K562 (cell line): ENCODE data around the gene SOCS7. TPM values are rescaled to one million over a fixed set of nuclear protein-coding genes. Genes with fewer than 3 reads are reported as not detected.

Source experiments
- ATAC-seq: fragments of 200-7000 bp; cut with Tn5 transposase; 3 replicates; pipeline ENCODE4 v1.9.1; 2020; ENCODE audit warnings: moderate library complexity
- BruUV-seq: library from RNA; stranded (reverse); fragments of 400-500 nt; replicated peaks from 2 replicates; lab custom pipeline; 2021; lab: Mats Ljungman, UMichigan
- CTCF ChIA-PET: fragments of 300-600 bp; formaldehyde crosslinking; extraction: SDS; loops from one replicate; lab custom pipeline; 2021; ENCODE audit warnings: low intra/inter-chr PET ratio; lab: Yijun Ruan, JAX
- POLR2A ChIA-PET: fragments of 300-600, 350-650 bp; sonication (Branson Sonifier 250); formaldehyde crosslinking; extraction: SDS; loops from one replicate; lab custom pipeline; 2021; ENCODE audit warnings: antibody characterized with exemption, inconsistent platforms; lab: Yijun Ruan, JAX
- DNase-seq, 4 experiments: peaks; one replicate each; pipeline versions ENCODE4 v3.0.0 to v3.0.0-alpha.2; 2011 to 2018; ENCODE audit warnings: low spot score in 3 of 4, mixed read lengths in 3 of 4; ENCODE audit errors: extremely low read depth in 1 of 4
- FAIRE-seq: peaks from 2 replicates; lab custom pipeline; 2011; peaks lifted over from hg19 to GRCh38; lab: Jason Lieb, UNC
- H2AFZ ChIP-seq: 2 replicates; pipeline ENCODE4 v1.6.0; 2011; ENCODE audit warnings: low read depth, low read length, control low read depth, inconsistent platforms
- H3K27ac ChIP-seq: fragments of 200-600 bp; 3 replicates; pipeline ENCODE4 v1.8.0; 2011; ENCODE audit warnings: low read depth, mild to moderate bottlenecking, control low read depth, inconsistent platforms, low read length, moderate library complexity, mixed read lengths; ENCODE audit errors: extremely low read depth
- H3K27me3 ChIP-seq, 2 experiments: fragments of 300-600 bp in 1 of 2; 2 replicates in 1 of 2; 3 replicates in 1 of 2; pipeline versions ENCODE4 v1.6.0 to v1.8.0; 2011; ENCODE audit warnings: inconsistent platforms in 2 of 2, low read length in 2 of 2, mild to moderate bottlenecking in 1 of 2, mixed read lengths in 1 of 2, moderate library complexity in 1 of 2; ENCODE audit not compliant: control insufficient read depth in 2 of 2, insufficient read depth in 2 of 2
- H3K36me3 ChIP-seq: fragments of 300-600 bp; 3 replicates; pipeline ENCODE4 v1.8.0; 2011; ENCODE audit warnings: mild to moderate bottlenecking, low read length, inconsistent platforms; ENCODE audit not compliant: control insufficient read depth, insufficient read depth
- H3K4me1 ChIP-seq, 2 experiments: fragments of 200-600 bp in 1 of 2; replicated peaks in 1 of 2; 2 replicates in 1 of 2; 3 replicates in 1 of 2; pipeline versions ENCODE4 v1.5.1 to v1.8.0; 2011; ENCODE audit warnings: inconsistent platforms in 2 of 2, low read length in 2 of 2, mild to moderate bottlenecking in 1 of 2, mixed read lengths in 1 of 2, moderate library complexity in 1 of 2; ENCODE audit not compliant: control insufficient read depth in 2 of 2, insufficient read depth in 2 of 2
- H3K4me2 ChIP-seq: 2 replicates; pipeline ENCODE4 v1.6.1; 2011; ENCODE audit warnings: low read length, control low read depth, inconsistent platforms, mixed read lengths; ENCODE audit not compliant: insufficient read depth
- H3K4me3 ChIP-seq: fragments of 200-600 bp; sonication (generic), shearing (Covaris generic); 2 replicates; pipeline ENCODE4 v1.5.1; 2016; ENCODE audit warnings: control low read depth, inconsistent platforms
- H3K79me2 ChIP-seq: fragments of 200-600 bp; 3 replicates; pipeline ENCODE4 v1.8.0; 2011; ENCODE audit warnings: low read length, inconsistent platforms; ENCODE audit not compliant: control insufficient read depth, insufficient read depth
- H3K9ac ChIP-seq, 2 experiments: 2 replicates each; pipeline versions ENCODE4 v1.6.0 to v1.6.1; 2011; ENCODE audit warnings: low read depth in 2 of 2, low read length in 2 of 2, control low read depth in 1 of 2, inconsistent platforms in 1 of 2, mild to moderate bottlenecking in 1 of 2, mixed read lengths in 1 of 2; ENCODE audit not compliant: insufficient read depth in 1 of 2
- H3K9me1 ChIP-seq: one replicate; pipeline ENCODE4 v1.6.0; 2011; ENCODE audit warnings: inconsistent platforms, mild to moderate bottlenecking, low read length, moderate library complexity; ENCODE audit not compliant: control insufficient read depth, insufficient read depth
- H3K9me3 ChIP-seq: replicated peaks from 2 replicates; pipeline ENCODE4 v1.5.1; 2011; ENCODE audit warnings: low read depth, low read length, inconsistent platforms; ENCODE audit not compliant: control insufficient read depth, insufficient read depth
- H4K20me1 ChIP-seq: replicated peaks from 2 replicates; pipeline ENCODE4 v1.6.1; 2011; ENCODE audit warnings: low read length, inconsistent platforms, mixed read lengths; ENCODE audit not compliant: control insufficient read depth, insufficient read depth
- CCNT2 ChIP-seq: IDR thresholded peaks from 2 replicates; pipeline ENCODE4 v1.6.1; 2011; ENCODE audit warnings: borderline replicate concordance, low read depth, mild to moderate bottlenecking, moderate library complexity, mixed read lengths, low read length; ENCODE audit not compliant: insufficient read length; ENCODE audit errors: extremely low read depth
- CREB1 ChIP-seq, 2 experiments: sonication (generic) in 1 of 2; formaldehyde crosslinking in 1 of 2; IDR thresholded peaks; 2 replicates each; pipeline versions ENCODE4 v1.6.1 to v1.8.0; 2012 to 2022; ENCODE audit warnings: inconsistent platforms in 1 of 2, mild to moderate bottlenecking in 1 of 2, missing genetic modification reagents in 1 of 2, moderate library complexity in 1 of 2
- FOXJ2 ChIP-seq: fragments of 200-800 bp; sonication (Bioruptor generic); IDR thresholded peaks from 2 replicates; pipeline ENCODE4 v1.6.1; 2016; ENCODE audit warnings: missing genetic modification characterization, missing compliant biosample characterization
- GATA2 ChIP-seq: sonication (generic); formaldehyde crosslinking; IDR thresholded peaks from 2 replicates; pipeline ENCODE4 v1.4.0; 2020; ENCODE audit warnings: mild to moderate bottlenecking, missing genetic modification reagents
- NEUROD1 ChIP-seq: fragments of 150-350 bp; IDR thresholded peaks from 2 replicates; pipeline ENCODE4 v1.6.1; 2014; ENCODE audit warnings: borderline replicate concordance, low read length, low read depth; ENCODE audit not compliant: partially characterized antibody
- PHF20 ChIP-seq: fragments of 450-650 bp; IDR thresholded peaks from 2 replicates; pipeline ENCODE4 v1.6.1; 2018; ENCODE audit not compliant: partially characterized antibody
- SRF ChIP-seq, 2 experiments: fragments of 250-450, 450-650 bp in 1 of 2; sonication (Bioruptor Pico) in 1 of 2; sonication (generic) in 1 of 2; formaldehyde crosslinking; IDR thresholded peaks; 2 replicates each; pipeline versions ENCODE4 v1.5.0 to v1.5.1; 2020 to 2022; ENCODE audit warnings: mild to moderate bottlenecking in 1 of 2, missing genetic modification reagents in 1 of 2
- USF1 ChIP-seq: sonication (generic); formaldehyde crosslinking; IDR thresholded peaks from 2 replicates; pipeline ENCODE4 v1.9.0; 2022; ENCODE audit warnings: mild to moderate bottlenecking, missing genetic modification reagents
- ZNF174 ChIP-seq: fragments of 250-450 bp; sonication (Bioruptor Pico); IDR thresholded peaks from 2 replicates; pipeline ENCODE4 v1.4.0; 2020; ENCODE audit warnings: mild to moderate bottlenecking
- ZNF395 ChIP-seq: fragments of 200-800 bp; sonication (Bioruptor generic); IDR thresholded peaks from 2 replicates; pipeline ENCODE4 v1.6.1; 2017; ENCODE audit warnings: missing genetic modification characterization, missing compliant biosample characterization
- ZNF449 ChIP-seq: fragments of 250-450 bp; sonication (Bioruptor Pico); IDR thresholded peaks from 2 replicates; pipeline ENCODE4 v1.8.0; 2022; ENCODE audit warnings: moderate library complexity, mild to moderate bottlenecking, inconsistent platforms
- WGBS: fragments of 100-300 bp; shearing (Covaris generic); methylation state at CpG from one replicate; pipeline ENCODE4 v1.1.6; 2016; ENCODE audit warnings: low coverage, mixed read lengths; ENCODE audit not compliant: insufficient coverage; ENCODE audit errors: missing lambda C conversion rate; 5-methylcytosine and 5-hydroxymethylcytosine counted together
- in situ Hi-C: fragments of 300-500 bp; cut with MboI; formaldehyde crosslinking; loops from 4 replicates; pipeline ENCODE4 v1.15.0; 2018; ENCODE audit warnings: inconsistent platforms, mixed read lengths
- intact Hi-C: fragments of 100-400 bp; cut with micrococcal nuclease; formaldehyde crosslinking; loops from 2 replicates; pipeline ENCODE4 v1.14.2; 2022
- polyA plus RNA-seq, 8 experiments: library from polyadenylated mRNA; depleted of rRNA in 4 of 8; stranded (reverse) in 5 of 8; unstranded in 3 of 8; fragments of >200 nt; fragmentation: Nextera tagmentation in 2 of 8; fragmentation: Illumina TruSeq in 1 of 8; extraction: Ambion mirVana in 2 of 8; extraction: Trizol in 1 of 8; gene quantifications; 2 replicates each; pipeline versions ENCODE4 v1.2.1 to v1.2.3, GENCODE V29; 2011 to 2014; ENCODE audit warnings: inconsistent platforms in 1 of 8, missing spikeins in 1 of 8
- total RNA-seq, 7 experiments: library from RNA; depleted of rRNA in 6 of 7; stranded (reverse); fragments of >200 nt in 6 of 7; fragmentation: Illumina TruSeq in 2 of 7; extraction: Trizol in 2 of 7; gene quantifications; 2 replicates each; pipeline versions ENCODE4 v1.2.1 to v1.2.3, GENCODE V29; 2011 to 2021; ENCODE audit warnings: low replicate concordance in 1 of 7

Gene SOCS7
- total and polyA plus RNA-seq, 9 of the 15 experiments (the other 6 are each of a cell fraction or from before 2014, with no cell fraction given): 0.94 to 14.5 (median 8.2) TPM

GRCh38 chr17:38425031-38425430, 73.4 kb downstream of the SOCS7 start:
- 14% methylated on average over 13 of the region's 13 CpGs for WGBS
- Histone ChIP-seq H4K20me1 (peaks cover under 1% of the 10 kb centered on the region; the same call in 1 of the 2 replicates), H3K79me2 (no peaks in the 10 kb centered on the region), H3K4me3 (no peak overlapping the region), H3K27ac (no peak overlapping the region), H2AFZ (no peak overlapping the region), H3K9ac (no peak overlapping the region), H3K27me3 (peaks cover 7 to 45% of the 10 kb centered on the region in 2 experiments; a peak in 4 of 5 replicates), H3K4me1 (peaks cover 0 to 17% of the 10 kb centered on the region in 2 experiments; a peak in 2 of 5 replicates), H3K9me1 (no peaks in the 10 kb centered on the region), H3K9me3 (no peaks in the 10 kb centered on the region), H3K36me3 (no peaks in the 10 kb centered on the region), H3K4me2 (no peak overlapping the region)
- no TSS peak for BruUV-seq
- no peak for ATAC-seq
- TF ChIP-seq ZNF174 (CRISPR knock-in tag) (no peak), FOXJ2 (tag) (no peak), NEUROD1 (no peak), SRF (CRISPR knock-in tag; IDR thresholded peaks at IDR 0.05) (no peak), ZNF449 (CRISPR knock-in tag) (no peak), ZNF395 (CRISPR knock-in tag) (no peak), USF1 (CRISPR knock-in tag) (no peak), GATA2 (CRISPR knock-in tag) (no peak), CCNT2 (no peak), PHF20 (no peak), CREB1 (IDR thresholded peaks at IDR 0.05) (no peak), CREB1 (CRISPR knock-in tag; IDR thresholded peaks at IDR 0.05) (no peak)
- DNase-seq: no peak
- FAIRE-seq: no peak
- ChIA-PET CTCF (no interaction called here), POLR2A (no interaction called here)
- in situ Hi-C loops: no loop called here
- intact Hi-C loops: no loop called here
